Measurements from ENCODE around the gene CASKIN1.

Gene CASKIN1

DNA sequence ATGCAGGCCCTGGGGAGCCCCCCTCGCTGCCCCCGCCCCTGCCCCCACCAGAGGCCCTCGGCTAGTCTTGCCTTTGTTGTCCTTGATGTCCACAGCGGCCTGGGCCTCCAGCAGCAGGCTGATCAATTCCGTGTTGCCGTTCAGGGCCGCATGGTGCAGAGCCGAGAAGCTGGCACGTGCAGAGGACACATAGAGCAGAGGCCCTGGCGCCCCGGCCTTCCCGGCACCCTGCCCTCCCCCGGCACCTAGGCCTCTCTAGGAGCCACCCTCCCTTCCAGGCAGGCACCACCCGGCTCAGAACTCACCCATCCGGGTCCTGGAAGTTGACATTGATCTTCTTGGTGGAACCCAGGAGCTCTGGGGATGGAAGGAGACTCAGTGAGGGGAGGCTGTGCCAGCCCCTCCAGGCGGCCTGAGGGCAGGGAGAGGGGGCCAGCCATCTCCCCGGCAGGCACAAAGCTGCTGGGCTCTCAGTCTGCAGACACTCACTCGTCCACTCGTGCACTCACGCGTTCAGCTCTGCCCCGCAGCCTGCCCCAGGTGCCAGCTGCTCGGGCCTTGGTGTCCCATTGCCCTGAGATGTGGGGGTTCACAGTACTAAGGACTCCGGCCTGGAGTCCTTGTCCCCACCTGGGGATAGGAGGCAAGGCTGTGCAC lies 6.3 kb downstream of the CASKIN1 start:
- H3K36me3 ChIP-seq (ENCODE audit: control insufficient read depth, insufficient read depth, low read length) = no peaks in the 10 kb centered on the region
- no peak overlapping the region for H3K4me3 ChIP-seq (replicated peaks; ENCODE audit: low read depth, low read length)
- no peaks in the 10 kb centered on the region; the same call in 1 of the 2 replicates for H3K27me3 ChIP-seq (replicated peaks; ENCODE audit: control insufficient read depth, insufficient read depth, low read length)
- no peak for TF ChIP-seq CTCF (IDR thresholded peaks at IDR 0.05; ENCODE audit: insufficient read depth, low read length, poor library complexity, severe bottlenecking)
- DNase-seq (ENCODE audit: extremely low read depth, insufficient read length) = no peak

DNA sequence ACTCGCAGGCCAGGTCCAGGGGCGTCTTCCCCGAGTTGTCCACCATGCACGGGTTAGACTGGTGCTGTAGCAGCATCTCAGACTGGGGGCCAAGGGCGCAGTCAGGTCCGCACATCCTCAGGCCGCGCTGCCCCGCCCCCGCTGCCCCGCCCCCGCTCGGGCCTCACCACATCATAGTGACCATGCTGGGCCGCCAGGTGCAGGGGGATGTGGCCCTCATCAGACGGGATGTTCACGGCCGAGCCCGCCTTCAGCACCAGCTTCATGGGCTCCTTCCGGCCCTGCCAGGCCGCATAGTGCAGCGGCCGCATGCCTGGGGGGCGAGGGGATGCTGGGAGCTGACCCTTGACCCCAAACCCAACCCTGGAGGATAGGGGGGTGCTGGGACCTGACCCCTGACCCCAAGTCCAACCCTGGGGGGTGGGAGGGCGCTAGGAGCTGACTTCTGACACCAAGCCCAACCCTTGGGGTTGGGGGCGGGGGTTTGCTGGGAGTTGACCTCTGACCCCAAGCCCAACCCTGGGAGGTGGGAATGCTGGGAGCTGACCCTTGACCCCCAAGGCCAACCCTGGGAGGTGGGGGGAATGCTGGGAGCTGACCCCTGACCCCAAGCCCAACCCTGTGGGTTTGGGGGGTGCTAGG lies 7.0 kb downstream of the CASKIN1 start:
- Histone ChIP-seq H3K4me3 (replicated peaks; ENCODE audit: low read depth, low read length) (no peak overlapping the region), H3K27me3 (replicated peaks; ENCODE audit: control insufficient read depth, insufficient read depth, low read length) (no peaks in the 10 kb centered on the region), H3K36me3 (ENCODE audit: control insufficient read depth, insufficient read depth, low read length) (no peaks in the 10 kb centered on the region)
- no peak for TF ChIP-seq CTCF (IDR thresholded peaks at IDR 0.05; ENCODE audit: insufficient read depth, low read length, poor library complexity, severe bottlenecking)
- no peak for DNase-seq (ENCODE audit: extremely low read depth, insufficient read length)

DNA sequence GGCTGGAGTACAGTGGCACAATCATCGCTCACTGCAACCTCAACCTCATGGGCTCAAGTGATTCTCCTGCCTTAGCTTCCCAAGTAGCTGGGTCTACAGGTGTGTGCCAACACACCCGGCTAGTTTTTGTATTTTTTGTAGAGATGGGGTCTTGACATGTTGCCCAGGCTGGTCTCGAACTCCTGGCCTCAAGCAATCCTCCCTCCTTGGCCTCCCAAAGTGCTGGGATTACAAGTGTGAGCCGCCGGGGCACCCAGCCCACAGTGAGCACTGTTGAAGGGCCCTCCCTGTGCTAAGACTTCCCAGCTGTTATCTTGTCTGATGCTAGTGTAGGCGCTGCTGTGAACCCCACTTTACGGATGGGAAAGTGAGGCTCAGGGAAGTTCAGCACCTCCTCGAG lies 8.0 kb downstream of the CASKIN1 start:
- no peak for TF ChIP-seq CTCF (IDR thresholded peaks at IDR 0.05; ENCODE audit: insufficient read depth, low read length, poor library complexity, severe bottlenecking)
- no peaks in the 10 kb centered on the region for H3K27me3 ChIP-seq (replicated peaks; ENCODE audit: control insufficient read depth, insufficient read depth, low read length)
- no peaks in the 10 kb centered on the region for H3K36me3 ChIP-seq (ENCODE audit: control insufficient read depth, insufficient read depth, low read length)
- no peak for DNase-seq (ENCODE audit: extremely low read depth, insufficient read length)
- no peak overlapping the region for H3K4me3 ChIP-seq (replicated peaks; ENCODE audit: low read depth, low read length)

DNA sequence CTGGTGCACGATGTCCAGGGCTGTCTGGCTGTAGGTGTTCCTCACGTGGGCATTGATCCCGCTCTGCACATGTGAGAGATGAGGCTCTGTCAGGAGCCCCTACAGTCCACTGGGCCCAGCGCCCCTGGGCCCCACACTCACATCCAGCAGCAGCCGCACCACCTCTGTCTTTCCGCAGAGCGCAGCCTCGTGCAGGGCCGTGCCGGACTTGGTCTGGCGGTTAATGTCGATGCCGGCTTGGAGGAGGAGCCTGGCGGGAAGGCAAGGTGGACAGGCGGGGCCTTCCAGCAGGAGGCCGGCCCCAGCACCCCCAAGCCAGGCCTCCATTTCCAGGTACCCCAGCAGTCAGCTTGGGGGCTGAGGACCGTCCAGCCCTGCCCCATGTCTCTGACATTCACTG lies 9.2 kb downstream of the CASKIN1 start:
- Histone ChIP-seq H3K4me3 (replicated peaks; ENCODE audit: low read depth, low read length) (no peak overlapping the region), H3K36me3 (ENCODE audit: control insufficient read depth, insufficient read depth, low read length) (no peaks in the 10 kb centered on the region), H3K27me3 (replicated peaks; ENCODE audit: control insufficient read depth, insufficient read depth, low read length) (no peaks in the 10 kb centered on the region)
- no peak for TF ChIP-seq CTCF (IDR thresholded peaks at IDR 0.05; ENCODE audit: insufficient read depth, low read length, poor library complexity, severe bottlenecking)
- DNase-seq (ENCODE audit: extremely low read depth, insufficient read length) = no peak

DNA sequence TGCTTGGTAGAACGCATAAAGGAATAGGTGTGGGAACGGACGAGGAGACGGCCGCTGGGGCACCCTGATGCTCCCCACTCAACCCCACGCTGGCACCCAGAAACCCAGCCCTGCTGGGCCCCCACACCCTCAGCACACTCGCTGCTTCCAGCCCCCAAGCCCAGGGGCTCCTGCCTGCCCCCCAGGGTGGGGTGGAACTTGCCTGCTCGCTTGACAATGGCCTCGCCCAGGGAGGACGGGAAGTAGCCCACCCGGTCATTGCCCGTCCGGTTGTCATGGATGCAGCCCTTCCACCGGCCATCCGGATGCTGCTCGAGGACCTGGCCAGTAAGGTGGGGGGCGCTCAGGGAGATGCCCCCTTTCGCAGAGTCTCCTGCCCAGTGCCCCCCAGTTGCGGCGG lies 9.9 kb downstream of the CASKIN1 start:
- Histone ChIP-seq H3K27me3 (replicated peaks; ENCODE audit: control insufficient read depth, insufficient read depth, low read length) (no peaks in the 10 kb centered on the region), H3K36me3 (ENCODE audit: control insufficient read depth, insufficient read depth, low read length) (no peaks in the 10 kb centered on the region; the same call in 1 of the 2 replicates), H3K4me3 (replicated peaks; ENCODE audit: low read depth, low read length) (no peak overlapping the region)
- no peak for DNase-seq (ENCODE audit: extremely low read depth, insufficient read length)
- TF ChIP-seq CTCF (IDR thresholded peaks at IDR 0.05; ENCODE audit: insufficient read depth, low read length, poor library complexity, severe bottlenecking) = no peak
